Measurements from ENCODE around the gene NLRP9.

DNA sequence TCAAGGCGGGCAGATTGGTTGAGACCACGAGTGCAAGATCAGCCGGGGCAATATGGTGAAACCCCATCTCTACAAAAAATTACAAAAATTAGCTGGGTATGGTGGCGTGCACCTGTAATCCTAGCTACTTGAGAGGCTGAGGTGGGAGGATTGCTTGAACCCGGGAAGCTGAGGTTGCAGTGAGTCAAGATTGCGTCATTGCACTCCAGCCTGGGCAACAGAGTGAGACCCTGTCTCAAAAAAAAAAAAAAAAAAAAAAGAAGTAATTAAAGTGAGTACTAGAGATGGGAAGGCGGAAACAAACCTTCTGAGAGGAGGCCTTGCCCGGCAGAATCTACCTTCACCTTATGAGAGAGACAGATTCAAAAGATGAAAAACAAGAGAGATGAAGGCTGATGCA is 14.7 kb downstream of the NLRP9 start:
- no peak for TF ChIP-seq CTCF (IDR thresholded peaks at IDR 0.05)
- TF ChIP-seq POLR2A (IDR thresholded peaks at IDR 0.05) = no peak
